Kasumi-1 (cell line): ENCODE measurements around the gene NT5DC3.
"Not testable (repeated sequence)": the region's sequence is repeated elsewhere in the genome, so short reads cannot be mapped to it uniquely, and the experiment has no call there.

Source experiments
- DNase-seq, 2 experiments: peaks; one replicate each; lab custom pipeline; 2025; lab: John Stamatoyannopoulos, UW

NT5DC3 gene

GRCh38 chr12:103855036-103855712 lies 14.1 kb upstream of the NT5DC3 start:
- DNase-seq: no peak

GRCh38 chr12:103854372-103854973 lies 13.4 kb upstream of the NT5DC3 start:
- DNase-seq: no peak

- DNase-seq: no peak
Measured at GRCh38 chr12:103852498-103852997, 11.5 kb upstream of the NT5DC3 start.

- DNase-seq: no peak
Measured at GRCh38 chr12:103851127-103851526, 10.1 kb upstream of the NT5DC3 start.

GRCh38 chr12:103850429-103850828 lies 9.4 kb upstream of the NT5DC3 start:
- no peak for DNase-seq

- no peak for DNase-seq
Measured at GRCh38 chr12:103848917-103849491, 8.0 kb upstream of the NT5DC3 start.

- no peak for DNase-seq
Measured at GRCh38 chr12:103848143-103848542, 7.1 kb upstream of the NT5DC3 start.

- no peak for DNase-seq
Measured at GRCh38 chr12:103846415-103846814, 5.4 kb upstream of the NT5DC3 start.

- DNase-seq: no peak
Measured at GRCh38 chr12:103844305-103844704, 3.3 kb upstream of the NT5DC3 start.

- no peak for DNase-seq
Measured at GRCh38 chr12:103841690-103842584, 903 bp upstream of the NT5DC3 start.

GRCh38 chr12:103840462-103840875 lies 565 bp downstream of the NT5DC3 start:
- DNase-seq: no peak

- no peak for DNase-seq
Measured at GRCh38 chr12:103839609-103840461, 1.2 kb downstream of the NT5DC3 start.

GRCh38 chr12:103839103-103839502 lies 1.9 kb downstream of the NT5DC3 start:
- DNase-seq: no peak

GRCh38 chr12:103838254-103838914 lies 2.6 kb downstream of the NT5DC3 start:
- DNase-seq: no peak

- no peak for DNase-seq
Measured at GRCh38 chr12:103836345-103836744, 4.7 kb downstream of the NT5DC3 start.

GRCh38 chr12:103835747-103836335 lies 5.2 kb downstream of the NT5DC3 start:
- not testable (repeated sequence) for DNase-seq

- DNase-seq: no peak
Measured at GRCh38 chr12:103834942-103835341, 6.1 kb downstream of the NT5DC3 start.

- peak in 1 of 2 experiments; percentile 6 for DNase-seq
Measured at GRCh38 chr12:103833891-103834290, 7.1 kb downstream of the NT5DC3 start.

- DNase-seq: no peak
Measured at GRCh38 chr12:103833095-103833775, 7.8 kb downstream of the NT5DC3 start.
